Neural crest cell (in vitro differentiated cells): Measurements from ENCODE around the gene CPA5. TPM values are rescaled to one million over a fixed set of nuclear protein-coding genes. Genes with fewer than 3 reads are reported as not detected.

Experiments used
- DNase-seq: peaks from one replicate; pipeline ENCODE4 v3.0.0; 2021; ENCODE audit warnings: low read depth, mixed read lengths, low spot score
- H3K27ac Mint-ChIP-seq: one replicate; pipeline ENCODE4 v1.8.0; 2021; ENCODE audit warnings: mild to moderate bottlenecking, mixed read lengths; ENCODE audit not compliant: unreplicated experiment
- H3K27me3 Mint-ChIP-seq: 2 replicates; pipeline ENCODE4 v1.8.0; 2021; ENCODE audit warnings: low read depth, mild to moderate bottlenecking, mixed read lengths
- H3K36me3 Mint-ChIP-seq: 2 replicates; pipeline ENCODE4 v1.8.0; 2021; ENCODE audit warnings: low read depth, mild to moderate bottlenecking, mixed read lengths
- H3K4me1 Mint-ChIP-seq: 2 replicates; pipeline ENCODE4 v1.8.0; 2021; ENCODE audit warnings: mixed read lengths
- H3K4me3 Mint-ChIP-seq: one replicate; pipeline ENCODE4 v1.8.0; 2021; ENCODE audit warnings: mild to moderate bottlenecking, mixed read lengths
- H3K9me3 Mint-ChIP-seq: 2 replicates; pipeline ENCODE4 v1.8.0; 2021; ENCODE audit warnings: mixed read lengths
- total RNA-seq: library from RNA; stranded (reverse); gene quantifications from 2 replicates; pipeline ENCODE4 v1.2.1, GENCODE V29; 2021
- TF ChIP-seq, protein P1 (sequence below): fragments of 200-600 bp; sonication (generic); conservative IDR thresholded peaks from 2 replicates; pipeline ENCODE4 v1.5.0; 2021; ENCODE audit warnings: antibody characterized with exemption, mild to moderate bottlenecking

CPA5 gene
- total RNA-seq, 1 donor from 2014 or later: not detected

DNA sequence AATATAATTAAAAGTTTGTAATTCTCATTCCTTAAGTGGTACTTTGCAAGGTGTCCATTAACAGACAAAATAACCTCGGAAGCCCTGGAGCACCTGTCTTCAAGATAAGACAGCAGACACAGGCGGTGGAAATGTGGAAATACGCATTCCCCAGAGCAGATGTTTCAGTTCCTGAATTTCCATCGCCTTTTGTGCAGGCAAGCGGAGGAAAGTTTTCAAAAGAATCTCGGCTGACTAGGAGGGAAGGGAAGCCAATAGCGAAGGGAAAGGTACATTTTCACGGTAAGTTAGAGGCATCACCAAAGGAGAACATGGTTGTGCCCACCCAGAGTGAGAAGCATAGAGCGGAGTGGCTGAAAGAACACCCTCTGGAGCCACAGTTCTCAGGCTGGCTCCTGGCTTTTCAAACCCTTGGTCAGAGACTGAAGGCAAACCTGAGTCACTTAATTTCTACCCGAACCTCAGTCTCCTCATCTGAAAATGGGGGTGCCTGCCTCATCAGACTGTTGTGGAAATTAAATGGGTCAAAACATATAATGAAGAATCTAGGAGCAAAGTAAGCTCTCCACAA is 49.3 kb downstream of the CPA5 start:
- no peaks in the 10 kb centered on the region for H3K27me3 Mint-ChIP-seq
- no peak overlapping the region for H3K4me3 Mint-ChIP-seq
- H3K36me3 Mint-ChIP-seq: peaks cover 5% of the 10 kb centered on the region
- no peak overlapping the region for H3K27ac Mint-ChIP-seq
- TF ChIP-seq, protein P1, sequence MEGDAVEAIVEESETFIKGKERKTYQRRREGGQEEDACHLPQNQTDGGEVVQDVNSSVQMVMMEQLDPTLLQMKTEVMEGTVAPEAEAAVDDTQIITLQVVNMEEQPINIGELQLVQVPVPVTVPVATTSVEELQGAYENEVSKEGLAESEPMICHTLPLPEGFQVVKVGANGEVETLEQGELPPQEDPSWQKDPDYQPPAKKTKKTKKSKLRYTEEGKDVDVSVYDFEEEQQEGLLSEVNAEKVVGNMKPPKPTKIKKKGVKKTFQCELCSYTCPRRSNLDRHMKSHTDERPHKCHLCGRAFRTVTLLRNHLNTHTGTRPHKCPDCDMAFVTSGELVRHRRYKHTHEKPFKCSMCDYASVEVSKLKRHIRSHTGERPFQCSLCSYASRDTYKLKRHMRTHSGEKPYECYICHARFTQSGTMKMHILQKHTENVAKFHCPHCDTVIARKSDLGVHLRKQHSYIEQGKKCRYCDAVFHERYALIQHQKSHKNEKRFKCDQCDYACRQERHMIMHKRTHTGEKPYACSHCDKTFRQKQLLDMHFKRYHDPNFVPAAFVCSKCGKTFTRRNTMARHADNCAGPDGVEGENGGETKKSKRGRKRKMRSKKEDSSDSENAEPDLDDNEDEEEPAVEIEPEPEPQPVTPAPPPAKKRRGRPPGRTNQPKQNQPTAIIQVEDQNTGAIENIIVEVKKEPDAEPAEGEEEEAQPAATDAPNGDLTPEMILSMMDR: no peak
- H3K4me1 Mint-ChIP-seq: peaks cover 46% of the 10 kb centered on the region
- DNase-seq: no peak
- H3K9me3 Mint-ChIP-seq: no peaks in the 10 kb centered on the region

DNA sequence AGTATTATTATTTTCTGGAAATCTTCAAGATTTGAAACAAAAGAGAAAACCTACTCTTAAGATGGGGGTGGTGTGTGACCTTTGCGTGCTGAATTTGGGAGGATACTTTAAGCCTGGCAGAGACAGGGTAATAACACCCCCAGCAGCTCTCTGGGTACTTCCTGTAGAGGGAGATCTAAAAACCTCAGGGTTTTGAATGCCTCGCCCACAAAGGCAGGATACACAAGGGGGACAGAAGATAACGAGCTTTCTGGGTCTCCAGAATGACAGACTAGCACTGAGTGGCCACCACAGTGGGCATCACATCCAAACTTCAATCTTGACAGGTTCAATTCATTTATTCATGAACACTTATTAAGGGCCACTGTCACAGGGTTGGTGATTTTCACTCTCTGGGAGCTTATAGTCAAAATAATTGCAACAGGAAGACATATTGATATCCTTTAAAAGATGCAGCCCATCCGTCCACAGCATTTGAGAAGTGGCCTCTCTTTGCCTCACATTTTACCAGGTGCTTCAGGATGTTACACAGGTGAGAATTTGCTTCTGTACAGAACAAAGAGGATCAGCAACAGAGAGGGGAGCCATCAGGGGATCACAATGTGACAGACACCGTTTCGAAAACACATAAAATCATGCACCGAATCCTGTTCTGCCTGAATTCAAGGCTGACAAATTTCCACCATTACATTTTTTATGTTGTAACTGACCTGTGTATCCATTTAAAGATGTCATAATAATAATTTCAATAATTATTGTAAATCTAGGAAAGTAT is 50.0 kb downstream of the CPA5 start:
- no peak overlapping the region for H3K4me3 Mint-ChIP-seq
- H3K27ac Mint-ChIP-seq: no peak overlapping the region
- H3K27me3 Mint-ChIP-seq: no peaks in the 10 kb centered on the region
- H3K4me1 Mint-ChIP-seq: peaks cover 46% of the 10 kb centered on the region
- H3K36me3 Mint-ChIP-seq: peaks cover 5% of the 10 kb centered on the region
- TF ChIP-seq, protein P1: no peak
- H3K9me3 Mint-ChIP-seq: no peaks in the 10 kb centered on the region
- DNase-seq: no peak

DNA sequence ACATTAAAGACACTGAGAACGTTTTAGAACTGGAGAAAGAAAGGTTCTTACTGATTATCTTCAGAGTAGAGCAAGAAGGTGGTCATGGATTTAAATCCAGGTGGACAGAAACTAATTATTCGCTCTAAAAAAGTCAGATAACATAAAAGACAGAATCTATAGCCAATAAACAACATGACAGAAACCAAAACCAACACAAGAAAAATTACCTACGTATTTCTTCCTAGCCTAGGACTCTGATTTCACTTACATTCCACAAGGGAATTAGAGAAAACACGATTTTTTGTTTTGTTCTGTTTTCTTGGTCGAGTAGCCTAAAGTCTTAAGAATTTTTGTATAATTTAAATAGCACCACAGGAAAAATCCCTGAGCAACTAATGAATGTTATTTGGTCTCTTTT is 50.8 kb downstream of the CPA5 start:
- Mint-ChIP-seq H3K27ac (no peak overlapping the region), H3K36me3 (peaks cover 8% of the 10 kb centered on the region), H3K4me1 (peaks cover 46% of the 10 kb centered on the region), H3K4me3 (no peak overlapping the region), H3K27me3 (no peaks in the 10 kb centered on the region), H3K9me3 (no peaks in the 10 kb centered on the region)
- TF ChIP-seq, protein P1: no peak
- no peak for DNase-seq

DNA sequence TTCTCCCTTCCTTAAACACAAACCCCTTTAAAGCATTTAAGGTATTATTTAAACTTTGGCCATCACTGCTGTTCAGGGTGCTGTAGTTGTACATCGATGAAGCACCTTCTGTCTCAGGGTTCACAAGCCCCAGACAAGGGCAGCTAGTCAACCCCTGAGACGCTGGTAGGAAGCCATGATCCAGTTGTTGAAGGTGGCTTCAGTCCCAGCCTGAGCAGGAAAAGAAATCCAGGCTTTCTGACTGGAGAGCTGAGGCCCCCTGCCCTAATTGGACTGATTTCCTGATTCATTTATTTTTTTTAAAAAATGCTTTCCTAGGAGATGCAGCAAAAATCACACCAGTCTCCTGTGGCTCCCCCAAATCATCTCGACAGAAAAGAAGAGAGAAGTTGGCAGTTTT is 51.5 kb downstream of the CPA5 start:
- H3K36me3 Mint-ChIP-seq: peaks cover 9% of the 10 kb centered on the region
- no peak for DNase-seq
- peaks cover 46% of the 10 kb centered on the region for H3K4me1 Mint-ChIP-seq
- H3K27ac Mint-ChIP-seq: peak overlapping the region; percentile 86
- TF ChIP-seq, protein P1: no peak
- H3K27me3 Mint-ChIP-seq: no peaks in the 10 kb centered on the region
- no peak overlapping the region for H3K4me3 Mint-ChIP-seq
- no peaks in the 10 kb centered on the region for H3K9me3 Mint-ChIP-seq

DNA sequence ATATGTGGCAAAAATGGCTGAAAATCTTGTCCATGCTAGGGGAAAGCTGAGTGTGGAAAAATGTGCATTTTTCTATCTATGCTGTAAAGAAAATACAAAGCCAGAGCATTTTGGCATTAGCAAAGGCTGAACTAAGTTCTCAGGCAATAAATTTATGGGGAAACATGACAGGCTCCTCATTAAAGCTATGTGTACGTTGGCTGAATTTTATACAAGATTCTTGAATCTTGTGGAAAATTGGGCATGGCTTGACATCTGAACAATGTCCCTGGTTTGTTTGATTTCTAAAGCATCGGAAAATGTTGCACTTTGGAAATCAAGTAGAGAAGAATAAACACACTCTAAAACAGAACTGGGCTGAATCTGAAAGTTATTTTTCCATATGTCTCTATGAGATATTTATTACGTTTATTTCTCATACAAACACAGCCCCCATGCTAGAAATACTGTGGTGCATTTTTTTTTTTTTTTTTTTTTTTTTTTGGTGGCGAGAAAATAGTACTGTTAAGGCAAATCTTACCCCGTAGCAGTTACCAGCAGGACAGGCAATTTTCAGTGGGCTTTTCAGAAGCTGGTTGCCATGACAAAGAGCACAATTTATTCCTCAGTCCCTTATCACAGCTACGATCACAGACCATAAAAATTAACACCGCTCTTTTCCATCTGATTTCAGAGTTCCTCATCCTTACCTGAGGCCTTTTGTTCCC is 52.6 kb downstream of the CPA5 start:
- Mint-ChIP-seq H3K27ac (no peak overlapping the region), H3K36me3 (peaks cover 9% of the 10 kb centered on the region), H3K4me1 (peaks cover 45% of the 10 kb centered on the region), H3K4me3 (no peak overlapping the region), H3K27me3 (no peaks in the 10 kb centered on the region), H3K9me3 (no peaks in the 10 kb centered on the region)
- DNase-seq: no peak
- TF ChIP-seq, protein P1: no peak
